ENCODE data around the gene ELL2. TPM values are rescaled to one million over a fixed set of nuclear protein-coding genes. Genes with fewer than 3 reads are reported as not detected.

ELL2 gene
- polyA plus RNA-seq, 1 of the 3 experiments (the other 2 are of a cell fraction): 18.4 TPM

DNA sequence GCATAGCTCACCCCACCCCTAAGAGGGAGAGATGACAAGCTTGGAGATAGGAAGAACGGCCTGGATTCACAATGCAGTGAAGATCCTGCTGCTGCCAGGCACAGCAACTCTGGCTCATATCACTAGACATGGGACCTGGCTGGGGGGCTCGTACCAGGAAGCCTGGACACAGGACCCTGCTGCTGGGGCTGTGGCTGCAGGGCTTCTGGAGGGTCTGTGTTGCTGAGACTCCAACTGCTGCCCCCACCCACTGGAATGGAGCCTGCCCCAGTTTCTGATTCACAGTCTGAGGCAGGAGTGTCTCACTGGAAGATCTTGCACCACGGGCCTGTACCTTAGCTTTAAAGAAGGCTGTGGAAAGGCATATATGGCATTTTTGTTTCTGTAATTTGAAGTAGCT lies 108.2 kb downstream of the ELL2 start:
- TF ChIP-seq CHD2 (IDR thresholded peaks at IDR 0.05; ENCODE audit: low read length, partially characterized antibody) (no peak), FOXM1 (IDR thresholded peaks at IDR 0.05; ENCODE audit: low read depth) (no peak), YY1 (IDR thresholded peaks at IDR 0.05; ENCODE audit: low read depth) (no peak)
- TF ChIP-seq, protein P1, sequence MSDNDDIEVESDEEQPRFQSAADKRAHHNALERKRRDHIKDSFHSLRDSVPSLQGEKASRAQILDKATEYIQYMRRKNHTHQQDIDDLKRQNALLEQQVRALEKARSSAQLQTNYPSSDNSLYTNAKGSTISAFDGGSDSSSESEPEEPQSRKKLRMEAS (IDR thresholded peaks at IDR 0.05; ENCODE audit: low read depth): no peak
- H3K9me2 ChIP-seq: no peaks in the 10 kb centered on the region
- peaks cover 14% of the 10 kb centered on the region for H3F3A ChIP-seq (replicated peaks; ENCODE audit: insufficient read depth)
- H3K4me1 ChIP-seq (ENCODE audit: control insufficient read depth in 1 of 2, insufficient read depth in 2 of 2, low read depth in 1 of 2, low read length in 1 of 2): peaks cover 1 to 7% of the 10 kb centered on the region in 2 experiments; a peak in 1 of 4 replicates
- H3K36me3 ChIP-seq (replicated peaks in 1 of 2; ENCODE audit: control insufficient read depth in 1 of 2, insufficient read depth in 2 of 2, low read length in 1 of 2): no peaks in the 10 kb centered on the region
- H3K4me2 ChIP-seq: no peak overlapping the region
- no peaks in the 10 kb centered on the region for H3K79me2 ChIP-seq (ENCODE audit: insufficient read depth)
- 70% methylated on average over 3 of the region's 3 CpGs for WGBS (ENCODE audit: low lambda C conversion rate)
- no peak overlapping the region for H3K27ac ChIP-seq (ENCODE audit: low read depth in 2 of 2, low read length in 1 of 2)
- no peak overlapping the region for H2AFZ ChIP-seq (ENCODE audit: low read depth)
- ChIA-PET CTCF (interaction anchor here (0.9 to 15.2 kb wide), 6 partner anchors 13 to 748 kb away, joined by 3 to 170 read pairs (median 4); no protein-coding TSS in a partner anchor), POLR2A (interaction anchor here (1.0 kb wide), 1 partner anchor 207 kb away, joined by 3 read pairs; the partner anchor contains the start of gene RFESD)
- no peak overlapping the region for H3K4me3 ChIP-seq (ENCODE audit: low read depth in 2 of 2, low read length in 1 of 2)
- no peaks in the 10 kb centered on the region for H3K27me3 ChIP-seq (ENCODE audit: insufficient read depth)
- DNase-seq: no peak
- no peaks in the 10 kb centered on the region for H4K20me1 ChIP-seq (ENCODE audit: insufficient read depth)
- no peaks in the 10 kb centered on the region for H3K9me3 ChIP-seq
- H3K9ac ChIP-seq: no peak overlapping the region

DNA sequence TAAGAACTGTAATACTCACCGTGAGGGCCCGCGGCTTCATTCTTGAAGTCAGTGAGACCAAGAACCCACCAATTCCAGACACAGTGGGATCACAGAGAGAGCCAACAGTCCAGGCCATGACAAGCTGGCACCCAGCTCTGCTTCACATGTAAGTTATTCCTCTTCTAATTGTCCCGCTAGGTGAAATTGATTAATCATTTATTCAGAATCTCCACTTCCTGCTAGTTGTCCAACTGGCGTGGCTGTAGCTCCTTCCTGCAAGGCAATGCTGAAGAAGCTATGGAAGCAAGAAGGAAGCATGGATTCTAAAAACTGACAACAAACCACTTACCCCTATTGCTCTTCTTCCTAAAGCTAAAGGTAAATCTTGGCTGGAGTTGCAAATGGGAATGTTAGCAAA lies 109.1 kb downstream of the ELL2 start:
- peaks cover 4% of the 10 kb centered on the region for H3F3A ChIP-seq (replicated peaks; ENCODE audit: insufficient read depth)
- H3K27me3 ChIP-seq (ENCODE audit: insufficient read depth): no peaks in the 10 kb centered on the region
- no peaks in the 10 kb centered on the region for H3K36me3 ChIP-seq (replicated peaks in 1 of 2; ENCODE audit: control insufficient read depth in 1 of 2, insufficient read depth in 2 of 2, low read length in 1 of 2)
- no peaks in the 10 kb centered on the region for H4K20me1 ChIP-seq (ENCODE audit: insufficient read depth)
- DNase-seq: no peak
- no peaks in the 10 kb centered on the region for H3K9me3 ChIP-seq
- WGBS (ENCODE audit: low lambda C conversion rate): 90% methylated on average over 5 of the region's 5 CpGs
- CTCF ChIA-PET: interaction anchor here (0.7 to 15.2 kb wide), 7 partner anchors 9 to 749 kb away, joined by 3 to 170 read pairs (median 4); partner anchors contain the start of gene ELL2
- 0 out of 4 replicates have a peak, but pooled peaks cover 0 to 7% of the 10 kb centered on the region in 2 experiments for H3K4me1 ChIP-seq (ENCODE audit: control insufficient read depth in 1 of 2, insufficient read depth in 2 of 2, low read depth in 1 of 2, low read length in 1 of 2)
- H3K79me2 ChIP-seq (ENCODE audit: insufficient read depth): no peaks in the 10 kb centered on the region
- H3K9ac ChIP-seq: no peak overlapping the region
- no peak overlapping the region for H2AFZ ChIP-seq (ENCODE audit: low read depth)
- POLR2A ChIA-PET: interaction anchor here (1.0 kb wide), 1 partner anchor 206 kb away, joined by 3 read pairs; the partner anchor contains the start of gene RFESD
- no peak overlapping the region for H3K4me3 ChIP-seq (ENCODE audit: low read depth in 2 of 2, low read length in 1 of 2)
- H3K4me2 ChIP-seq: no peak overlapping the region
- no peaks in the 10 kb centered on the region for H3K9me2 ChIP-seq
- H3K27ac ChIP-seq (ENCODE audit: low read depth in 2 of 2, low read length in 1 of 2): no peak overlapping the region
- TF ChIP-seq TCF12 (IDR thresholded peaks at IDR 0.05): no peak
- no peak for TF ChIP-seq SIN3A (IDR thresholded peaks at IDR 0.05; ENCODE audit: borderline replicate concordance, low read depth, low read length)
- no peak for TF ChIP-seq RAD21 (IDR thresholded peaks at IDR 0.05; ENCODE audit: low read length)
- TF ChIP-seq CHD2 (IDR thresholded peaks at IDR 0.05; ENCODE audit: low read length, partially characterized antibody): no peak
- no peak for TF ChIP-seq TAF1 (IDR thresholded peaks at IDR 0.05; ENCODE audit: borderline replicate concordance, low read depth, low read length)
- TF ChIP-seq, protein P2, sequence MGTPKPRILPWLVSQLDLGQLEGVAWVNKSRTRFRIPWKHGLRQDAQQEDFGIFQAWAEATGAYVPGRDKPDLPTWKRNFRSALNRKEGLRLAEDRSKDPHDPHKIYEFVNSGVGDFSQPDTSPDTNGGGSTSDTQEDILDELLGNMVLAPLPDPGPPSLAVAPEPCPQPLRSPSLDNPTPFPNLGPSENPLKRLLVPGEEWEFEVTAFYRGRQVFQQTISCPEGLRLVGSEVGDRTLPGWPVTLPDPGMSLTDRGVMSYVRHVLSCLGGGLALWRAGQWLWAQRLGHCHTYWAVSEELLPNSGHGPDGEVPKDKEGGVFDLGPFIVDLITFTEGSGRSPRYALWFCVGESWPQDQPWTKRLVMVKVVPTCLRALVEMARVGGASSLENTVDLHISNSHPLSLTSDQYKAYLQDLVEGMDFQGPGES (IDR thresholded peaks at IDR 0.05; ENCODE audit: low read depth, low read length): no peak
- TF ChIP-seq, protein P3, sequence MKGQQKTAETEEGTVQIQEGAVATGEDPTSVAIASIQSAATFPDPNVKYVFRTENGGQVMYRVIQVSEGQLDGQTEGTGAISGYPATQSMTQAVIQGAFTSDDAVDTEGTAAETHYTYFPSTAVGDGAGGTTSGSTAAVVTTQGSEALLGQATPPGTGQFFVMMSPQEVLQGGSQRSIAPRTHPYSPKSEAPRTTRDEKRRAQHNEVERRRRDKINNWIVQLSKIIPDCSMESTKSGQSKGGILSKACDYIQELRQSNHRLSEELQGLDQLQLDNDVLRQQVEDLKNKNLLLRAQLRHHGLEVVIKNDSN (IDR thresholded peaks at IDR 0.05; ENCODE audit: borderline replicate concordance, low read depth): no peak
- TF ChIP-seq RXRA (IDR thresholded peaks at IDR 0.05; ENCODE audit: borderline replicate concordance, low read depth): no peak
- TF ChIP-seq SMC3 (IDR thresholded peaks at IDR 0.05; ENCODE audit: low read depth, low read length): no peak
- TF ChIP-seq, protein P4, sequence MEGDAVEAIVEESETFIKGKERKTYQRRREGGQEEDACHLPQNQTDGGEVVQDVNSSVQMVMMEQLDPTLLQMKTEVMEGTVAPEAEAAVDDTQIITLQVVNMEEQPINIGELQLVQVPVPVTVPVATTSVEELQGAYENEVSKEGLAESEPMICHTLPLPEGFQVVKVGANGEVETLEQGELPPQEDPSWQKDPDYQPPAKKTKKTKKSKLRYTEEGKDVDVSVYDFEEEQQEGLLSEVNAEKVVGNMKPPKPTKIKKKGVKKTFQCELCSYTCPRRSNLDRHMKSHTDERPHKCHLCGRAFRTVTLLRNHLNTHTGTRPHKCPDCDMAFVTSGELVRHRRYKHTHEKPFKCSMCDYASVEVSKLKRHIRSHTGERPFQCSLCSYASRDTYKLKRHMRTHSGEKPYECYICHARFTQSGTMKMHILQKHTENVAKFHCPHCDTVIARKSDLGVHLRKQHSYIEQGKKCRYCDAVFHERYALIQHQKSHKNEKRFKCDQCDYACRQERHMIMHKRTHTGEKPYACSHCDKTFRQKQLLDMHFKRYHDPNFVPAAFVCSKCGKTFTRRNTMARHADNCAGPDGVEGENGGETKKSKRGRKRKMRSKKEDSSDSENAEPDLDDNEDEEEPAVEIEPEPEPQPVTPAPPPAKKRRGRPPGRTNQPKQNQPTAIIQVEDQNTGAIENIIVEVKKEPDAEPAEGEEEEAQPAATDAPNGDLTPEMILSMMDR (IDR thresholded peaks at IDR 0.05): no peak
- TF ChIP-seq, protein P5, sequence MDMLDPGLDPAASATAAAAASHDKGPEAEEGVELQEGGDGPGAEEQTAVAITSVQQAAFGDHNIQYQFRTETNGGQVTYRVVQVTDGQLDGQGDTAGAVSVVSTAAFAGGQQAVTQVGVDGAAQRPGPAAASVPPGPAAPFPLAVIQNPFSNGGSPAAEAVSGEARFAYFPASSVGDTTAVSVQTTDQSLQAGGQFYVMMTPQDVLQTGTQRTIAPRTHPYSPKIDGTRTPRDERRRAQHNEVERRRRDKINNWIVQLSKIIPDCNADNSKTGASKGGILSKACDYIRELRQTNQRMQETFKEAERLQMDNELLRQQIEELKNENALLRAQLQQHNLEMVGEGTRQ (IDR thresholded peaks at IDR 0.05; ENCODE audit: borderline replicate concordance, low read depth, low read length): no peak
- TF ChIP-seq, protein P6, sequence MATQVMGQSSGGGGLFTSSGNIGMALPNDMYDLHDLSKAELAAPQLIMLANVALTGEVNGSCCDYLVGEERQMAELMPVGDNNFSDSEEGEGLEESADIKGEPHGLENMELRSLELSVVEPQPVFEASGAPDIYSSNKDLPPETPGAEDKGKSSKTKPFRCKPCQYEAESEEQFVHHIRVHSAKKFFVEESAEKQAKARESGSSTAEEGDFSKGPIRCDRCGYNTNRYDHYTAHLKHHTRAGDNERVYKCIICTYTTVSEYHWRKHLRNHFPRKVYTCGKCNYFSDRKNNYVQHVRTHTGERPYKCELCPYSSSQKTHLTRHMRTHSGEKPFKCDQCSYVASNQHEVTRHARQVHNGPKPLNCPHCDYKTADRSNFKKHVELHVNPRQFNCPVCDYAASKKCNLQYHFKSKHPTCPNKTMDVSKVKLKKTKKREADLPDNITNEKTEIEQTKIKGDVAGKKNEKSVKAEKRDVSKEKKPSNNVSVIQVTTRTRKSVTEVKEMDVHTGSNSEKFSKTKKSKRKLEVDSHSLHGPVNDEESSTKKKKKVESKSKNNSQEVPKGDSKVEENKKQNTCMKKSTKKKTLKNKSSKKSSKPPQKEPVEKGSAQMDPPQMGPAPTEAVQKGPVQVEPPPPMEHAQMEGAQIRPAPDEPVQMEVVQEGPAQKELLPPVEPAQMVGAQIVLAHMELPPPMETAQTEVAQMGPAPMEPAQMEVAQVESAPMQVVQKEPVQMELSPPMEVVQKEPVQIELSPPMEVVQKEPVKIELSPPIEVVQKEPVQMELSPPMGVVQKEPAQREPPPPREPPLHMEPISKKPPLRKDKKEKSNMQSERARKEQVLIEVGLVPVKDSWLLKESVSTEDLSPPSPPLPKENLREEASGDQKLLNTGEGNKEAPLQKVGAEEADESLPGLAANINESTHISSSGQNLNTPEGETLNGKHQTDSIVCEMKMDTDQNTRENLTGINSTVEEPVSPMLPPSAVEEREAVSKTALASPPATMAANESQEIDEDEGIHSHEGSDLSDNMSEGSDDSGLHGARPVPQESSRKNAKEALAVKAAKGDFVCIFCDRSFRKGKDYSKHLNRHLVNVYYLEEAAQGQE (IDR thresholded peaks at IDR 0.05; ENCODE audit: low read depth, low read length): no peak
- no peak for TF ChIP-seq RCOR1 (IDR thresholded peaks at IDR 0.05; ENCODE audit: low read length)
- TF ChIP-seq EP300 (IDR thresholded peaks at IDR 0.05; ENCODE audit: borderline replicate concordance in 1 of 2, low read depth in 1 of 2, low read length in 1 of 2): no peak
- TF ChIP-seq FOXJ3 (CRISPR knock-in tag; IDR thresholded peaks at IDR 0.05): no peak

All from SK-N-SH (cell line).